Keratinocyte (primary cell): ENCODE measurements around the gene CLDN14. TPM values are rescaled to one million over a fixed set of nuclear protein-coding genes. Genes with fewer than 3 reads are reported as not detected.
A peak's percentile ranks its signal among the peaks of the same experiment; 100 is the strongest.

Experiments
- DNase-seq: peaks from one replicate; pipeline ENCODE4 v3.0.0-alpha.2; 2011; ENCODE audit warnings: low read depth, missing footprints, low spot score
- FAIRE-seq: peaks from 2 replicates; lab custom pipeline; 2011; peaks lifted over from hg19 to GRCh38; lab: Jason Lieb, UNC
- H2AFZ ChIP-seq: 2 replicates; pipeline ENCODE4 v1.6.0; 2012; ENCODE audit warnings: low read length, control low read depth, inconsistent platforms; ENCODE audit not compliant: control insufficient read depth
- H3K27ac ChIP-seq: 2 replicates; pipeline ENCODE4 v1.5.1; 2011; ENCODE audit warnings: low read length; ENCODE audit not compliant: control insufficient read depth, insufficient read depth
- H3K27me3 ChIP-seq: 3 replicates; pipeline ENCODE4 v1.6.0; 2011; ENCODE audit warnings: low read length; ENCODE audit not compliant: control insufficient read depth, insufficient read depth; ENCODE audit errors: extremely low read depth
- H3K36me3 ChIP-seq, 2 experiments: 2 replicates in 1 of 2; 3 replicates in 1 of 2; pipeline ENCODE4 v1.5.1; 2011; ENCODE audit warnings: low read length in 2 of 2, mild to moderate bottlenecking in 1 of 2; ENCODE audit not compliant: control insufficient read depth in 2 of 2, insufficient read depth in 2 of 2; ENCODE audit errors: extremely low read depth in 1 of 2
- H3K4me1 ChIP-seq: 3 replicates; pipeline ENCODE4 v1.5.1; 2011; ENCODE audit warnings: low read length; ENCODE audit not compliant: control insufficient read depth, insufficient read depth; ENCODE audit errors: extremely low read depth
- H3K4me2 ChIP-seq: 3 replicates; pipeline ENCODE4 v1.6.0; 2011; ENCODE audit warnings: low read depth, low read length; ENCODE audit not compliant: control insufficient read depth, insufficient read depth; ENCODE audit errors: extremely low read depth
- H3K4me3 ChIP-seq, 3 experiments: fragments of 200-600 bp in 1 of 3; sonication (generic) in 1 of 3; 2 replicates in 2 of 3; 3 replicates in 1 of 3; pipeline ENCODE4 v1.5.1; 2011 to 2016; ENCODE audit warnings: low read length in 3 of 3, mild to moderate bottlenecking in 3 of 3, control low read depth in 2 of 3, inconsistent platforms in 1 of 3, low read depth in 1 of 3, mixed read lengths in 1 of 3, mixed run types in 1 of 3, moderate library complexity in 1 of 3; ENCODE audit not compliant: control insufficient read depth in 2 of 3, insufficient read depth in 2 of 3; ENCODE audit errors: extremely low read depth in 1 of 3
- H3K79me2 ChIP-seq: 2 replicates; pipeline ENCODE4 v1.6.0; 2012; ENCODE audit warnings: low read length; ENCODE audit not compliant: control insufficient read depth, insufficient read depth
- H3K9ac ChIP-seq: 3 replicates; pipeline ENCODE4 v1.6.0; 2011; ENCODE audit warnings: low read length; ENCODE audit not compliant: control insufficient read depth, insufficient read depth; ENCODE audit errors: extremely low read depth
- H3K9me1 ChIP-seq: 3 replicates; pipeline ENCODE4 v1.6.0; 2011; ENCODE audit warnings: low read length; ENCODE audit not compliant: control insufficient read depth, insufficient read depth; ENCODE audit errors: extremely low read depth
- H3K9me3 ChIP-seq: 2 replicates; pipeline ENCODE4 v1.5.1; 2012; ENCODE audit warnings: low read depth, low read length; ENCODE audit not compliant: control insufficient read depth
- H4K20me1 ChIP-seq: 3 replicates; pipeline ENCODE4 v1.6.0; 2011; ENCODE audit warnings: low read length; ENCODE audit not compliant: control insufficient read depth, insufficient read depth; ENCODE audit errors: extremely low read depth
- CTCF ChIP-seq, 3 experiments: IDR thresholded peaks in 1 of 3; conservative IDR thresholded peaks in 1 of 3; optimal IDR thresholded peaks in 1 of 3; 2 replicates in 2 of 3; 3 replicates in 1 of 3; pipeline versions ENCODE3 to v1.5.1; 2011; ENCODE audit warnings: low read length in 3 of 3, mild to moderate bottlenecking in 3 of 3, moderate library complexity in 2 of 3, control low read depth in 1 of 3, inconsistent platforms in 1 of 3; ENCODE audit not compliant: insufficient read depth in 2 of 3; ENCODE audit errors: extremely low read depth in 1 of 3
- EZH2 ChIP-seq: IDR thresholded peaks from one replicate; pipeline ENCODE4 v1.6.1; 2012; ENCODE audit warnings: inconsistent platforms, mild to moderate bottlenecking, low read length, moderate library complexity
- dilution Hi-C: fragments of 300-500 bp; cut with MboI; formaldehyde crosslinking; loops from one replicate; pipeline ENCODE4 v1.7.0; 2020; ENCODE audit warnings: low sequenced_read_pairs; ENCODE audit not compliant: extremely low pct_ligation_motif_present
- polyA plus RNA-seq, 5 experiments: library from polyadenylated mRNA; depleted of rRNA in 3 of 5; stranded (reverse) in 3 of 5; stranded (forward) in 1 of 5; unstranded in 1 of 5; fragments of >200 nt; gene quantifications; 1 replicate in 1 of 5; 2 replicates in 3 of 5; 3 replicates in 1 of 5; pipeline versions ENCODE4 v1.2.1 to v1.2.3, GENCODE V29; 2011 to 2012; ENCODE audit warnings: missing spikeins in 2 of 5, low read depth in 1 of 5, low replicate concordance in 1 of 5

The CLDN14 gene
- polyA plus RNA-seq, 1 donor (not counting 4 experiments of a cell fraction or from before 2014, with no cell fraction given), result not detected

GRCh38 chr21:36430841-36431240, 49.1 kb downstream of the CLDN14 start:
- H3K36me3 ChIP-seq, result no peaks in the 10 kb centered on the region
- peak overlapping the region; percentile 60 for H2AFZ ChIP-seq
- H3K9ac ChIP-seq, result peak overlapping the region; percentile 71
- peak overlapping the region; percentile 81 for H3K4me2 ChIP-seq
- no peak for FAIRE-seq
- H3K27me3 ChIP-seq, result no peaks in the 10 kb centered on the region
- H3K27ac ChIP-seq, result peak overlapping the region; percentile 86
- H4K20me1 ChIP-seq, result no peaks in the 10 kb centered on the region
- TF ChIP-seq CTCF (optimal IDR thresholded peaks at IDR 0.05 in 1 of 3, IDR thresholded peaks at IDR 0.05 in 1 of 3, conservative IDR thresholded peaks at IDR 0.05 in 1 of 3; ENCODE audit: extremely low read depth in 1 of 3, insufficient read depth in 2 of 3, low read length in 3 of 3) (no peak), EZH2 (no peak)
- no peaks in the 10 kb centered on the region for H3K79me2 ChIP-seq
- H3K9me3 ChIP-seq, result no peaks in the 10 kb centered on the region
- dilution Hi-C loops, result no loop called here
- peaks cover 41% of the 10 kb centered on the region for H3K4me1 ChIP-seq
- H3K9me1 ChIP-seq, result no peaks in the 10 kb centered on the region
- no peak for DNase-seq
- peak overlapping the region; percentile 7 to 39 (median 29) for H3K4me3 ChIP-seq

- Histone ChIP-seq H3K4me3 (peak overlapping the region; percentile 7 to 39 (median 29)), H3K36me3 (no peaks in the 10 kb centered on the region), H3K4me2 (peak overlapping the region; percentile 81), H3K27me3 (no peaks in the 10 kb centered on the region), H3K27ac (peak overlapping the region; percentile 86), H2AFZ (no peak overlapping the region), H3K9ac (peak overlapping the region; percentile 71), H3K9me1 (no peaks in the 10 kb centered on the region), H4K20me1 (no peaks in the 10 kb centered on the region), H3K79me2 (no peaks in the 10 kb centered on the region), H3K4me1 (peaks cover 36% of the 10 kb centered on the region), H3K9me3 (no peaks in the 10 kb centered on the region)
- peak; percentile 95 for DNase-seq
- TF ChIP-seq EZH2, result no peak
- TF ChIP-seq CTCF (optimal IDR thresholded peaks at IDR 0.05 in 1 of 3, IDR thresholded peaks at IDR 0.05 in 1 of 3, conservative IDR thresholded peaks at IDR 0.05 in 1 of 3; ENCODE audit: extremely low read depth in 1 of 3, insufficient read depth in 2 of 3, low read length in 3 of 3), result peak in 2 of 3 experiments; percentile 14 to 17
- dilution Hi-C loops, result no loop called here
- FAIRE-seq, result peak; percentile 78
These were observed 49.9 kb downstream of the CLDN14 start for GRCh38 chr21:36429947-36430546.
